Spinal cord (tissue), 10 donors: Measurements from ENCODE around the gene NEK11. TPM values are rescaled to one million over a fixed set of nuclear protein-coding genes. Genes with fewer than 3 reads are reported as not detected.

Experiments
- DNase-seq, 6 donors: peaks; one replicate each; pipeline versions ENCODE4 v3.0.0 to v3.0.0-alpha.2; 2013 to 2015; ENCODE audit warnings: low spot score in 6 of 6, low read depth in 4 of 6
- H3K27ac ChIP-seq: one replicate; pipeline ENCODE4 v1.5.1; 2013; ENCODE audit warnings: low read depth, low read length, control low read depth
- H3K27me3 ChIP-seq: one replicate; pipeline ENCODE4 v1.6.1; 2013; ENCODE audit warnings: low read length; ENCODE audit not compliant: control insufficient read depth, insufficient read depth
- H3K36me3 ChIP-seq: one replicate; pipeline ENCODE4 v1.6.1; 2013; ENCODE audit warnings: low read length; ENCODE audit not compliant: control insufficient read depth, insufficient read depth
- H3K4me1 ChIP-seq: one replicate; pipeline ENCODE4 v1.6.1; 2013; ENCODE audit warnings: low read length; ENCODE audit not compliant: control insufficient read depth, insufficient read depth
- H3K4me3 ChIP-seq: one replicate; pipeline ENCODE4 v1.5.1; 2013; ENCODE audit warnings: low read depth, low read length, control low read depth
- H3K9me3 ChIP-seq: one replicate; pipeline ENCODE4 v1.6.1; 2013; ENCODE audit warnings: low read length; ENCODE audit not compliant: control insufficient read depth, insufficient read depth
- WGBS: methylation state at CpG from one replicate; pipeline ENCODE4 v1.1.5; 2013; ENCODE audit warnings: missing lambda C conversion rate; ENCODE audit not compliant: insufficient coverage; 5-methylcytosine and 5-hydroxymethylcytosine counted together
- polyA plus RNA-seq, 2 donors: library from polyadenylated mRNA; unstranded; fragments of 120-200 nt; gene quantifications; one replicate each; pipeline ENCODE4 v1.2.1, GENCODE V29; 2013; ENCODE audit not compliant: insufficient read length in 2 of 2
- total RNA-seq, 2 donors: library from RNA; depleted of rRNA in 1 of 2; stranded (reverse); fragments of 120-200 nt in 1 of 2; fragments of >200 nt in 1 of 2; gene quantifications; one replicate each; pipeline versions ENCODE4 v1.2.3 to v1.2.4, GENCODE V29; 2013 to 2014
- donor health status: healthy.

Gene NEK11
- total and polyA plus RNA-seq, 4 donors, result 20.8 to 42.1 (median 23.3) TPM

- 89% methylated on average over 2 of the region's 4 CpGs for WGBS
- Histone ChIP-seq H3K4me1 (no peaks in the 10 kb centered on the region), H3K27ac (no peak overlapping the region), H3K4me3 (no peak overlapping the region), H3K36me3 (no peaks in the 10 kb centered on the region), H3K27me3 (no peaks in the 10 kb centered on the region), H3K9me3 (peaks cover 2% of the 10 kb centered on the region)
- no peak for DNase-seq
Observed at GRCh38 chr3:131200636-131201199, 174.0 kb downstream of the NEK11 start.

- WGBS, result 100% methylated on average over 1 of the region's 1 CpG
- Histone ChIP-seq H3K27ac (no peak overlapping the region), H3K4me1 (no peaks in the 10 kb centered on the region), H3K9me3 (no peaks in the 10 kb centered on the region), H3K36me3 (no peaks in the 10 kb centered on the region), H3K4me3 (no peak overlapping the region), H3K27me3 (no peaks in the 10 kb centered on the region)
- peak in 1 of 6 donors; percentile 70 for DNase-seq
Observed at GRCh38 chr3:131216330-131216729, 189.7 kb downstream of the NEK11 start.

GRCh38 chr3:131216801-131217200, 190.1 kb downstream of the NEK11 start:
- Histone ChIP-seq H3K27ac (no peak overlapping the region), H3K4me1 (no peaks in the 10 kb centered on the region), H3K9me3 (no peaks in the 10 kb centered on the region), H3K4me3 (no peak overlapping the region), H3K36me3 (no peaks in the 10 kb centered on the region), H3K27me3 (no peaks in the 10 kb centered on the region)
- 65% methylated on average over 2 of the region's 6 CpGs for WGBS
- peak in 1 of 6 donors; percentile 83 for DNase-seq

- Histone ChIP-seq H3K9me3 (no peaks in the 10 kb centered on the region), H3K4me1 (no peaks in the 10 kb centered on the region), H3K36me3 (no peaks in the 10 kb centered on the region), H3K4me3 (no peak overlapping the region), H3K27me3 (no peaks in the 10 kb centered on the region), H3K27ac (no peak overlapping the region)
- DNase-seq, result no peak
- 93% methylated on average over 4 of the region's 6 CpGs for WGBS
Observed at GRCh38 chr3:131217296-131217741, 190.6 kb downstream of the NEK11 start.

GRCh38 chr3:131218196-131218595, 191.5 kb downstream of the NEK11 start:
- Histone ChIP-seq H3K4me1 (no peaks in the 10 kb centered on the region), H3K27ac (no peak overlapping the region), H3K36me3 (no peaks in the 10 kb centered on the region), H3K4me3 (no peak overlapping the region), H3K9me3 (no peaks in the 10 kb centered on the region), H3K27me3 (no peaks in the 10 kb centered on the region)
- DNase-seq, result no peak
- no CpG with 5 or more reads among the region's 1 CpG for WGBS

- no peak for DNase-seq
- no peaks in the 10 kb centered on the region for H3K4me1 ChIP-seq
- H3K4me3 ChIP-seq, result no peak overlapping the region
- no peak overlapping the region for H3K27ac ChIP-seq
- H3K36me3 ChIP-seq, result no peaks in the 10 kb centered on the region
- WGBS, result 100% methylated on average over 1 of the region's 4 CpGs
- no peaks in the 10 kb centered on the region for H3K27me3 ChIP-seq
- no peaks in the 10 kb centered on the region for H3K9me3 ChIP-seq
Observed at GRCh38 chr3:131221731-131222130, 195.1 kb downstream of the NEK11 start.

- no peaks in the 10 kb centered on the region for H3K9me3 ChIP-seq
- H3K27me3 ChIP-seq, result no peaks in the 10 kb centered on the region
- no peak for DNase-seq
- WGBS, result 75% methylated on average over 3 of the region's 3 CpGs
- no peaks in the 10 kb centered on the region for H3K4me1 ChIP-seq
- H3K27ac ChIP-seq, result no peak overlapping the region
- H3K36me3 ChIP-seq, result no peaks in the 10 kb centered on the region
- H3K4me3 ChIP-seq, result no peak overlapping the region
Observed at GRCh38 chr3:131222599-131222998, 195.9 kb downstream of the NEK11 start.

GRCh38 chr3:131223373-131224289, 197.0 kb downstream of the NEK11 start:
- Histone ChIP-seq H3K27ac (no peak overlapping the region), H3K27me3 (no peaks in the 10 kb centered on the region), H3K4me3 (no peak overlapping the region), H3K4me1 (no peaks in the 10 kb centered on the region), H3K9me3 (no peaks in the 10 kb centered on the region), H3K36me3 (no peaks in the 10 kb centered on the region)
- no peak for DNase-seq
- WGBS, result 71% methylated on average over 1 of the region's 5 CpGs

- no peak overlapping the region for H3K27ac ChIP-seq
- H3K4me3 ChIP-seq, result no peak overlapping the region
- H3K36me3 ChIP-seq, result no peaks in the 10 kb centered on the region
- H3K4me1 ChIP-seq, result no peaks in the 10 kb centered on the region
- H3K9me3 ChIP-seq, result no peaks in the 10 kb centered on the region
- H3K27me3 ChIP-seq, result no peaks in the 10 kb centered on the region
- no CpG with 5 or more reads among the region's 5 CpGs for WGBS
- no peak for DNase-seq
Observed at GRCh38 chr3:131224886-131225550, 198.3 kb downstream of the NEK11 start.
